HEK293 (cell line): ENCODE measurements around the gene ANGPTL5.

Source experiments
- CTCF ChIA-PET: fragments of 350-600 bp; formaldehyde crosslinking; extraction: SDS; loops from one replicate; lab custom pipeline; 2021; ENCODE audit warnings: antibody characterized with exemption; lab: Yijun Ruan, JAX
- POLR2A ChIA-PET: fragments of 300-600 bp; formaldehyde crosslinking; extraction: SDS; loops from one replicate; lab custom pipeline; 2020; ENCODE audit warnings: antibody characterized with exemption, inconsistent platforms; lab: Yijun Ruan, JAX
- H3K27ac ChIP-seq: fragments of 200-500 bp; sonication (Bioruptor generic); 2 replicates; pipeline ENCODE4 v1.5.1; 2014; ENCODE audit warnings: low read depth, low read length, control low read depth, inconsistent platforms; ENCODE audit errors: extremely low read depth
- H3K36me3 ChIP-seq, 2 experiments: fragments of 200-500 bp in 1 of 2; sonication (Bioruptor generic) in 1 of 2; 1 replicate in 1 of 2; 2 replicates in 1 of 2; pipeline ENCODE4 v1.5.1; 2014 to 2017; ENCODE audit warnings: inconsistent platforms in 2 of 2, low read length in 2 of 2; ENCODE audit not compliant: control insufficient read depth in 2 of 2, insufficient read depth in 1 of 2
- H3K4me1 ChIP-seq: fragments of 200-500 bp; sonication (Bioruptor generic); 2 replicates; pipeline ENCODE4 v1.5.1; 2014; ENCODE audit warnings: mild to moderate bottlenecking, low read length, inconsistent platforms; ENCODE audit not compliant: control insufficient read depth, insufficient read depth
- H3K4me3 ChIP-seq: 2 replicates; pipeline ENCODE4 v1.5.1; 2011; ENCODE audit warnings: low read depth, mild to moderate bottlenecking, control low read depth, low read length, moderate library complexity
- H3K9me3 ChIP-seq: fragments of 200-500 bp; sonication (Bioruptor generic); 2 replicates; pipeline ENCODE4 v1.5.1; 2014; ENCODE audit warnings: low read depth, low read length, inconsistent platforms; ENCODE audit not compliant: control insufficient read depth, insufficient read depth
- GFI1B ChIP-seq: fragments of 450-650 bp; formaldehyde crosslinking; IDR thresholded peaks from 2 replicates; pipeline ENCODE4 v1.5.1; 2016; ENCODE audit warnings: missing biosample characterization, missing genetic modification characterization
- GLI4 ChIP-seq: fragments of 450-650 bp; formaldehyde crosslinking; IDR thresholded peaks from 2 replicates; pipeline ENCODE4 v1.5.1; 2016; ENCODE audit warnings: missing biosample characterization, missing genetic modification characterization
- GLIS2 ChIP-seq: fragments of 450-650 bp; formaldehyde crosslinking; IDR thresholded peaks from 2 replicates; pipeline ENCODE4 v1.5.1; 2016; ENCODE audit warnings: missing biosample characterization, missing genetic modification characterization
- HOXC10 ChIP-seq: sonication (generic); formaldehyde crosslinking; IDR thresholded peaks from 2 replicates; pipeline ENCODE4 v1.8.1; 2023; ENCODE audit warnings: mild to moderate bottlenecking, missing genetic modification reagents
- KLF9 ChIP-seq: fragments of 450-650 bp; formaldehyde crosslinking; IDR thresholded peaks from 2 replicates; pipeline ENCODE4 v1.5.1; 2016; ENCODE audit warnings: missing biosample characterization, missing genetic modification characterization, low read depth
- SCRT1 ChIP-seq: fragments of 450-650 bp; formaldehyde crosslinking; IDR thresholded peaks from 2 replicates; pipeline ENCODE4 v1.5.1; 2016; ENCODE audit warnings: missing biosample characterization, missing genetic modification characterization, borderline replicate concordance
- SP2 ChIP-seq: fragments of 450-650 bp; formaldehyde crosslinking; IDR thresholded peaks from 2 replicates; pipeline ENCODE4 v1.5.1; 2016; ENCODE audit warnings: missing biosample characterization, missing genetic modification characterization
- SP3 ChIP-seq: fragments of 450-650 bp; formaldehyde crosslinking; IDR thresholded peaks from 2 replicates; pipeline ENCODE4 v1.5.1; 2016; ENCODE audit warnings: missing biosample characterization, missing genetic modification characterization
- ZFP37 ChIP-seq: fragments of 450-650 bp; formaldehyde crosslinking; IDR thresholded peaks from 2 replicates; pipeline ENCODE4 v1.5.1; 2016; ENCODE audit warnings: missing biosample characterization, missing genetic modification characterization
- ZFP69B ChIP-seq: fragments of 450-650 bp; formaldehyde crosslinking; IDR thresholded peaks from 2 replicates; pipeline ENCODE4 v1.5.1; 2016; ENCODE audit warnings: missing biosample characterization, missing genetic modification characterization
- ZNF112 ChIP-seq: fragments of 450-650 bp; formaldehyde crosslinking; IDR thresholded peaks from 2 replicates; pipeline ENCODE4 v1.5.0; 2017; ENCODE audit warnings: missing biosample characterization, missing genetic modification characterization
- ZNF19 ChIP-seq: fragments of 450-650 bp; formaldehyde crosslinking; IDR thresholded peaks from 2 replicates; pipeline ENCODE4; 2016; ENCODE audit warnings: missing biosample characterization, missing genetic modification characterization, low read depth
- ZNF239 ChIP-seq: fragments of 450-650 bp; formaldehyde crosslinking; IDR thresholded peaks from 2 replicates; pipeline ENCODE4 v1.5.1; 2016; ENCODE audit warnings: missing biosample characterization, missing genetic modification characterization
- ZNF266 ChIP-seq: fragments of 450-650 bp; formaldehyde crosslinking; IDR thresholded peaks from 2 replicates; pipeline ENCODE4 v1.5.1; 2016; ENCODE audit warnings: missing biosample characterization, missing genetic modification characterization, low read depth
- ZNF324 ChIP-seq: fragments of 450-650 bp; formaldehyde crosslinking; IDR thresholded peaks from 2 replicates; pipeline ENCODE4 v1.5.1; 2016; ENCODE audit warnings: missing biosample characterization, missing genetic modification characterization
- ZNF37A ChIP-seq: fragments of 450-650 bp; IDR thresholded peaks from 2 replicates; pipeline ENCODE4 v1.5.1; 2018; ENCODE audit warnings: missing biosample characterization, missing genetic modification characterization
- ZNF404 ChIP-seq: fragments of 450-650 bp; formaldehyde crosslinking; IDR thresholded peaks from 2 replicates; pipeline ENCODE4 v1.5.1; 2017; ENCODE audit warnings: missing biosample characterization, missing genetic modification characterization
- ZNF473 ChIP-seq: fragments of 450-650 bp; formaldehyde crosslinking; IDR thresholded peaks from 2 replicates; pipeline ENCODE4 v1.5.1; 2017; ENCODE audit warnings: missing biosample characterization, missing genetic modification characterization
- ZNF48 ChIP-seq: fragments of 450-650 bp; formaldehyde crosslinking; IDR thresholded peaks from 2 replicates; pipeline ENCODE4 v1.5.1; 2016; ENCODE audit warnings: missing biosample characterization, missing genetic modification characterization
- ZNF521 ChIP-seq: fragments of 450-650 bp; formaldehyde crosslinking; IDR thresholded peaks from 2 replicates; pipeline ENCODE4 v1.5.1; 2017; ENCODE audit warnings: missing biosample characterization, mild to moderate bottlenecking, missing genetic modification characterization
- ZNF610 ChIP-seq: fragments of 450-650 bp; formaldehyde crosslinking; IDR thresholded peaks from 2 replicates; pipeline ENCODE4 v1.5.1; 2016; ENCODE audit warnings: missing biosample characterization, missing genetic modification characterization, borderline replicate concordance
- ZNF768 ChIP-seq: fragments of 450-650 bp; formaldehyde crosslinking; IDR thresholded peaks from 2 replicates; pipeline ENCODE4 v1.5.1; 2018; ENCODE audit warnings: missing biosample characterization, mild to moderate bottlenecking, missing genetic modification characterization
- ZNF776 ChIP-seq: fragments of 450-650 bp; formaldehyde crosslinking; IDR thresholded peaks from 2 replicates; pipeline ENCODE4 v1.5.0; 2017; ENCODE audit warnings: missing biosample characterization, missing genetic modification characterization, borderline replicate concordance
- ZNF785 ChIP-seq: fragments of 450-650 bp; formaldehyde crosslinking; IDR thresholded peaks from 2 replicates; pipeline ENCODE4 v1.5.1; 2016; ENCODE audit warnings: missing biosample characterization, missing genetic modification characterization
- TF ChIP-seq, protein P1 (sequence below): fragments of 450-650 bp; formaldehyde crosslinking; IDR thresholded peaks from 2 replicates; pipeline ENCODE4 v1.5.1; 2016; ENCODE audit warnings: missing biosample characterization, missing genetic modification characterization
- TF ChIP-seq, protein P2 (sequence below): fragments of 450-650 bp; formaldehyde crosslinking; IDR thresholded peaks from 2 replicates; pipeline ENCODE4 v1.5.1; 2016; ENCODE audit warnings: missing biosample characterization, missing genetic modification characterization, low read depth
- TF ChIP-seq, protein P3 (sequence below): fragments of 450-650 bp; formaldehyde crosslinking; IDR thresholded peaks from 2 replicates; pipeline ENCODE4 v1.5.1; 2017; ENCODE audit warnings: missing biosample characterization, mild to moderate bottlenecking, missing genetic modification characterization, moderate library complexity
- TF ChIP-seq, protein P4 (sequence below): fragments of 450-650 bp; formaldehyde crosslinking; IDR thresholded peaks from 2 replicates; pipeline ENCODE4 v1.5.1; 2016; ENCODE audit warnings: missing biosample characterization, missing genetic modification characterization

ANGPTL5 gene

DNA sequence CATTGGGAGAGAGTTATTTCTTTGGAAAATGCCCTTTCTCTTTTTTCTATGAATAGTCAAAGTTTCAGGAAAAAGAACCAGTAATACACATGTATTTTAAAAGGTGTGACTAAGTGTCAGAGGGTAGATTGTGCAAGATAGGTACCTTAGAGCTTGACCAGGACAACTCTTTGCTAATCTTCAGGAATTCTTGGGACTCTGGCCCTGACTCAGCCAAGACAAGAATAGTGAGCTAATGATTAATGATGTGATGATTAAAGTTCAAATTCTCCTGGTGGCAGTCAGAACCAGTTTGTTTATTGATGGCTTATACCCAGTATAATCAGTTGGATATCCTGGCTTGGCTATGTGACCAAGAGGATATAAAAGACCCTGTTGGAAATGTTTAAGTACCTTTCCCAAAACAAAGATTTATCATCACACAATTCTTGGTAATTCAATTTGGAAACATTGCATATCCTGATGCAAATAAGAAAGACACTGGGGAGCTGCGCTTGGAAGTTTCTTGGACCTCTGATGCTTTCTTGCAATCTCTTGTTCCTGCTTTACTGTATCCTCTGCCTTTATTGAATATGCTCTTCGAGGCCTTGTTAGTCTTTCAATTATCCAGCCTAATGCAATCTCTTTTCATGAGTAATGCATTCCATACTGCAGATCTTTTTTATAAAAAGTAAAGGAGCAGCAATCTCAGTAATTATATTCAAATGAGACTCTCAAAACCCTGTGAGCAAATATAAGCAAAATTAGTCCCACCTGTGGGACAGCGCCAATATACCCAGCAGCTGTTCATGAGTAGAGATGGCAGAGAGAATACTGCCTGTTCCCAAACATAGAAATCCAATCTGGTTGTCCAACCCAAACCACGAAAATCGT, 49.5 kb downstream of the ANGPTL5 start:
- H3K36me3 ChIP-seq, result no peaks in the 10 kb centered on the region
- no peak overlapping the region for H3K4me3 ChIP-seq
- H3K9me3 ChIP-seq, result no peaks in the 10 kb centered on the region
- ChIA-PET POLR2A (no interaction called here), CTCF (interaction anchor here (1.2 to 10.5 kb wide), 2 partner anchors 13 to 142 kb away, joined by 7 to 196 read pairs; no protein-coding TSS in a partner anchor)
- no peak for TF ChIP-seq SP3
- no peak for TF ChIP-seq SCRT1 (tag by site-specific recombination)
- TF ChIP-seq ZNF324 (tag by site-specific recombination), result no peak
- TF ChIP-seq HOXC10 (CRISPR knock-in tag), result no peak
- TF ChIP-seq ZNF610 (tag by site-specific recombination), result no peak
- no peak for TF ChIP-seq ZNF19 (tag by site-specific recombination)
- TF ChIP-seq, protein P1, sequence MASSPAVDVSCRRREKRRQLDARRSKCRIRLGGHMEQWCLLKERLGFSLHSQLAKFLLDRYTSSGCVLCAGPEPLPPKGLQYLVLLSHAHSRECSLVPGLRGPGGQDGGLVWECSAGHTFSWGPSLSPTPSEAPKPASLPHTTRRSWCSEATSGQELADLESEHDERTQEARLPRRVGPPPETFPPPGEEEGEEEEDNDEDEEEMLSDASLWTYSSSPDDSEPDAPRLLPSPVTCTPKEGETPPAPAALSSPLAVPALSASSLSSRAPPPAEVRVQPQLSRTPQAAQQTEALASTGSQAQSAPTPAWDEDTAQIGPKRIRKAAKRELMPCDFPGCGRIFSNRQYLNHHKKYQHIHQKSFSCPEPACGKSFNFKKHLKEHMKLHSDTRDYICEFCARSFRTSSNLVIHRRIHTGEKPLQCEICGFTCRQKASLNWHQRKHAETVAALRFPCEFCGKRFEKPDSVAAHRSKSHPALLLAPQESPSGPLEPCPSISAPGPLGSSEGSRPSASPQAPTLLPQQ, result no peak
- TF ChIP-seq ZFP69B, result no peak
- no peak for TF ChIP-seq ZNF266
- TF ChIP-seq GLIS2 (tag by site-specific recombination), result no peak
- TF ChIP-seq, protein P2, sequence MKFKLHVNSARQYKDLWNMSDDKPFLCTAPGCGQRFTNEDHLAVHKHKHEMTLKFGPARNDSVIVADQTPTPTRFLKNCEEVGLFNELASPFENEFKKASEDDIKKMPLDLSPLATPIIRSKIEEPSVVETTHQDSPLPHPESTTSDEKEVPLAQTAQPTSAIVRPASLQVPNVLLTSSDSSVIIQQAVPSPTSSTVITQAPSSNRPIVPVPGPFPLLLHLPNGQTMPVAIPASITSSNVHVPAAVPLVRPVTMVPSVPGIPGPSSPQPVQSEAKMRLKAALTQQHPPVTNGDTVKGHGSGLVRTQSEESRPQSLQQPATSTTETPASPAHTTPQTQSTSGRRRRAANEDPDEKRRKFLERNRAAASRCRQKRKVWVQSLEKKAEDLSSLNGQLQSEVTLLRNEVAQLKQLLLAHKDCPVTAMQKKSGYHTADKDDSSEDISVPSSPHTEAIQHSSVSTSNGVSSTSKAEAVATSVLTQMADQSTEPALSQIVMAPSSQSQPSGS (tag by site-specific recombination), result no peak
- no peak for TF ChIP-seq ZNF521 (tag by site-specific recombination)
- TF ChIP-seq, protein P3, sequence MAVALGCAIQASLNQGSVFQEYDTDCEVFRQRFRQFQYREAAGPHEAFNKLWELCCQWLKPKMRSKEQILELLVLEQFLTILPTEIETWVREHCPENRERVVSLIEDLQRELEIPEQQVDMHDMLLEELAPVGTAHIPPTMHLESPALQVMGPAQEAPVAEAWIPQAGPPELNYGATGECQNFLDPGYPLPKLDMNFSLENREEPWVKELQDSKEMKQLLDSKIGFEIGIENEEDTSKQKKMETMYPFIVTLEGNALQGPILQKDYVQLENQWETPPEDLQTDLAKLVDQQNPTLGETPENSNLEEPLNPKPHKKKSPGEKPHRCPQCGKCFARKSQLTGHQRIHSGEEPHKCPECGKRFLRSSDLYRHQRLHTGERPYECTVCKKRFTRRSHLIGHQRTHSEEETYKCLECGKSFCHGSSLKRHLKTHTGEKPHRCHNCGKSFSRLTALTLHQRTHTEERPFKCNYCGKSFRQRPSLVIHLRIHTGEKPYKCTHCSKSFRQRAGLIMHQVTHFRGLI, result no peak
- TF ChIP-seq SP2 (tag by site-specific recombination), result no peak
- H3K27ac ChIP-seq, result no peak overlapping the region
- H3K4me1 ChIP-seq, result no peaks in the 10 kb centered on the region

DNA sequence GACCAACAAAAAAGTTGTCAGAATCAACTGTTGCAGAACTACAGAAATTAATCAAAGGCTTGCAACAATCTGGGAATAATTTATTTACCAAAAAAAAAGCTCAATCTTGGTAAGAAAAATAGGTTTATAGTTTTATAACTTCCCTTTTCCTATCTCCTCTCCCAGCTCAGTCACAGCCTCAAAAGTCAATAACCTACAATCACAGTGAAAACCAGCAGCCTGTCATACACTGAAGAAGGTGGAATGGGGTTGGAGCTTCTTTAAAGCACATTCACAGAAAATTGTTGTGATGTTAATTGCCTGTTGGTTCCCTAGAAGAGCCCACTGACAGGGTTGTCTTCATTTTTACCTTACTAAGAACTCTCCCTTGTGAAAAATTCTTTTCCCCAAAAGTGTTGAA, 52.2 kb downstream of the ANGPTL5 start:
- CTCF ChIA-PET, result interaction anchor here (0.7 to 10.5 kb wide), 7 partner anchors 16 to 749 kb away, joined by 3 to 196 read pairs (median 3); no protein-coding TSS in a partner anchor
- no peak overlapping the region for H3K4me3 ChIP-seq
- no peaks in the 10 kb centered on the region for H3K9me3 ChIP-seq
- H3K4me1 ChIP-seq, result no peaks in the 10 kb centered on the region
- TF ChIP-seq ZNF112 (tag by site-specific recombination), result no peak
- no peak for TF ChIP-seq ZFP69B
- TF ChIP-seq ZNF37A (tag by site-specific recombination), result no peak
- TF ChIP-seq ZNF776 (tag by site-specific recombination), result no peak
- TF ChIP-seq ZNF473 (tag by site-specific recombination), result no peak
- no peak for TF ChIP-seq KLF9 (tag by site-specific recombination)
- TF ChIP-seq ZNF404, result no peak
- TF ChIP-seq ZNF785, result no peak
- TF ChIP-seq SP2 (tag by site-specific recombination), result no peak
- TF ChIP-seq, protein P4, sequence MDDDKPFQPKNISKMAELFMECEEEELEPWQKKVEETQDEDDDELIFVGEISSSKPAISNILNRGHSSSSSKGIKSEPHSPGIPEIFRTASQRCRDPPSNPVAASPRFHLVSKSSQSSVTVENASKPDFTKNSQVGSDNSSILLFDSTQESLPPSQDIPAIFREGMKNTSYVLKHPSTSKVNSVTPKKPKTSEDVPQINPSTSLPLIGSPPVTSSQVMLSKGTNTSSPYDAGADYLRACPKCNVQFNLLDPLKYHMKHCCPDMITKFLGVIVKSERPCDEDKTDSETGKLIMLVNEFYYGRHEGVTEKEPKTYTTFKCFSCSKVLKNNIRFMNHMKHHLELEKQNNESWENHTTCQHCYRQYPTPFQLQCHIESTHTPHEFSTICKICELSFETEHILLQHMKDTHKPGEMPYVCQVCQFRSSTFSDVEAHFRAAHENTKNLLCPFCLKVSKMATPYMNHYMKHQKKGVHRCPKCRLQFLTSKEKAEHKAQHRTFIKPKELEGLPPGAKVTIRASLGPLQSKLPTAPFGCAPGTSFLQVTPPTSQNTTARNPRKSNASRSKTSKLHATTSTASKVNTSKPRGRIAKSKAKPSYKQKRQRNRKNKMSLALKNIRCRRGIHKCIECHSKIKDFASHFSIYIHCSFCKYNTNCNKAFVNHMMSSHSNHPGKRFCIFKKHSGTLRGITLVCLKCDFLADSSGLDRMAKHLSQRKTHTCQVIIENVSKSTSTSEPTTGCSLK, result no peak
- TF ChIP-seq GLI4 (tag by site-specific recombination), result no peak
- TF ChIP-seq ZNF768, result no peak
- no peak for TF ChIP-seq GFI1B (tag by site-specific recombination)
- no peak for TF ChIP-seq ZNF239 (tag by site-specific recombination)
- TF ChIP-seq ZNF48 (tag by site-specific recombination), result no peak
- TF ChIP-seq ZFP37 (tag by site-specific recombination), result no peak
- TF ChIP-seq, protein P2 (tag by site-specific recombination), result no peak
- TF ChIP-seq, all 188 proteins: peak for 0
- no peak overlapping the region for H3K27ac ChIP-seq
- POLR2A ChIA-PET, result no interaction called here
- no peaks in the 10 kb centered on the region for H3K36me3 ChIP-seq
